Ectodermal cell (in vitro differentiated cells): ENCODE data around the gene ADAMTS15.

Experiments used
- H3K27ac ChIP-seq: 2 replicates; pipeline ENCODE4 v1.7.0; 2013; ENCODE audit warnings: mild to moderate bottlenecking, low read depth, low read length; ENCODE audit not compliant: insufficient read depth, poor library complexity, severe bottlenecking
- H3K27me3 ChIP-seq: 2 replicates; pipeline ENCODE4 v1.7.0; 2013; ENCODE audit warnings: mild to moderate bottlenecking, low read length; ENCODE audit not compliant: insufficient read depth, control insufficient read depth, poor library complexity, severe bottlenecking
- H3K36me3 ChIP-seq: one replicate; pipeline ENCODE4 v1.7.0; 2013; ENCODE audit warnings: low read length; ENCODE audit not compliant: control insufficient read depth, insufficient read depth
- H3K4me1 ChIP-seq: one replicate; pipeline ENCODE4 v1.7.0; 2013; ENCODE audit warnings: low read length; ENCODE audit not compliant: control insufficient read depth, insufficient read depth
- H3K4me3 ChIP-seq: 2 replicates; pipeline ENCODE4 v1.7.0; 2013; ENCODE audit warnings: low read depth, low read length, control low read depth; ENCODE audit not compliant: insufficient read depth
- H3K9me3 ChIP-seq: 2 replicates; pipeline ENCODE4 v1.7.0; 2013; ENCODE audit warnings: mild to moderate bottlenecking, low read length, moderate library complexity; ENCODE audit not compliant: control insufficient read depth
- WGBS, 2 experiments: methylation state at CpG; one replicate each; pipeline ENCODE4 v1.1.7; 2013; ENCODE audit warnings: missing lambda C conversion rate in 2 of 2; 5-methylcytosine and 5-hydroxymethylcytosine counted together

The ADAMTS15 gene

GRCh38 chr11:130522284-130522961 lies 74.0 kb downstream of the ADAMTS15 start:
- H3K27ac ChIP-seq, result no peak overlapping the region
- no peaks in the 10 kb centered on the region for H3K36me3 ChIP-seq
- no peak overlapping the region for H3K4me3 ChIP-seq
- WGBS, 2 experiments, result 27 to 29% methylated on average over 9 of the region's 9 CpGs
- H3K9me3 ChIP-seq, result no peaks in the 10 kb centered on the region
- peaks cover 4% of the 10 kb centered on the region for H3K4me1 ChIP-seq
- H3K27me3 ChIP-seq, result peaks cover 4% of the 10 kb centered on the region

GRCh38 chr11:130523166-130523565 lies 74.7 kb downstream of the ADAMTS15 start:
- WGBS, 2 experiments, result 90 to 91% methylated on average over 2 of the region's 2 CpGs
- peaks cover 4% of the 10 kb centered on the region for H3K4me1 ChIP-seq

GRCh38 chr11:130523609-130524008 lies 75.2 kb downstream of the ADAMTS15 start:
- Histone ChIP-seq H3K27me3 (peaks cover 4% of the 10 kb centered on the region), H3K9me3 (no peaks in the 10 kb centered on the region), H3K27ac (no peak overlapping the region), H3K36me3 (no peaks in the 10 kb centered on the region), H3K4me3 (no peak overlapping the region), H3K4me1 (peaks cover 4% of the 10 kb centered on the region)
- WGBS, 2 experiments, result 56 to 70% methylated on average over 10 of the region's 10 CpGs

More at GRCh38 chr11:130523166-130523565, 74.7 kb downstream of the ADAMTS15 start:
- H3K9me3 ChIP-seq, result no peaks in the 10 kb centered on the region
- H3K36me3 ChIP-seq, result no peaks in the 10 kb centered on the region
- H3K27ac ChIP-seq, result no peak overlapping the region
- H3K27me3 ChIP-seq, result peaks cover 4% of the 10 kb centered on the region
- no peak overlapping the region for H3K4me3 ChIP-seq

GRCh38 chr11:130524132-130524790 lies 75.8 kb downstream of the ADAMTS15 start:
- 82 to 90% methylated on average over 8 of the region's 8 CpGs for WGBS, 2 experiments
- Histone ChIP-seq H3K36me3 (no peaks in the 10 kb centered on the region), H3K4me3 (no peak overlapping the region), H3K4me1 (peaks cover 4% of the 10 kb centered on the region), H3K27ac (no peak overlapping the region), H3K9me3 (no peaks in the 10 kb centered on the region), H3K27me3 (peaks cover 4% of the 10 kb centered on the region)

GRCh38 chr11:130525307-130525706 lies 76.9 kb downstream of the ADAMTS15 start:
- 88 to 92% methylated on average over 6 of the region's 6 CpGs for WGBS, 2 experiments
- no peak overlapping the region for H3K27ac ChIP-seq
- peaks cover 4% of the 10 kb centered on the region for H3K27me3 ChIP-seq
- no peaks in the 10 kb centered on the region for H3K9me3 ChIP-seq
- no peak overlapping the region for H3K4me3 ChIP-seq
- H3K4me1 ChIP-seq, result peaks cover 4% of the 10 kb centered on the region
- no peaks in the 10 kb centered on the region for H3K36me3 ChIP-seq
